Measurements from ENCODE around the gene CAPN2.
A peak's percentile ranks its signal among the peaks of the same experiment; 100 is the strongest.

CAPN2 gene

DNA sequence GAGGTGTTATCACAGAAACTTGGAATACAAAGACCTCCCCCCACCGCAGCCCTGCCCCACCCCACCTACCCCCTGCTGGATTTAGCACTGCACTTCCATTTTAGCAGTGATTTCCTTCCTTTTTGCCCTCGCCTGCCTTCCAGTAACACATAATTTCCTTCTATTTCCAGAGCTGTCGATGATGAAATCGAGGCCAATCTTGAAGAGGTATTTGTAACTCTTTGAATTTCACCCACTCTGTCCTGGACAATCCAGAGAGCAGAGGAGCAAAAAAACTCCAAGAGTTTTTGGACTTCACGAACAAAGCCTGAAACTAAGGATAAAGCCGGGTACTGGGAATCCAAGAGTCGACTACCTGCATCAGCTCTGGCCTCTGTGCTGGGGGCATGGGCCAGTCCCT lies 49.1 kb downstream of the CAPN2 start:
- DNase-seq (ENCODE audit: low read depth): no peak

DNA sequence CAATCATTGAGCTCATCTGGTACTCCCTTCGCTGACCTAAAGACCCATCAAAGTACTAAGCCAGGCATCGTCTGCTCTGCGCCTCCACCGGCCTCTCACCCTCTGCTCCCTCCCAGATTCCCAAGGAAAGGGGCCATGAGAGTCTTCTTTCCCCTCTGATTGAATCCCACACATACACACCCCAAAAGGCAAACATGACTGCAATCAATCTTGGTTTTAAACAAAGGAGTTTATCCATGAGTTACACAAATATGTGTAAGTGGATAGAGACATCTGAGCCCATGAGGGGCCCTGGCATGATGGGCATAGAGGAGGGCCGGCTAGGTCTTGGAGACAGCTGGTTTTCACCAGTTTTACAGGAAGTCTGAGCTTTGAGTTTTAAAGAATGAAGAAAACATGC lies 50.9 kb downstream of the CAPN2 start:
- no peak for DNase-seq (ENCODE audit: low read depth)

DNA sequence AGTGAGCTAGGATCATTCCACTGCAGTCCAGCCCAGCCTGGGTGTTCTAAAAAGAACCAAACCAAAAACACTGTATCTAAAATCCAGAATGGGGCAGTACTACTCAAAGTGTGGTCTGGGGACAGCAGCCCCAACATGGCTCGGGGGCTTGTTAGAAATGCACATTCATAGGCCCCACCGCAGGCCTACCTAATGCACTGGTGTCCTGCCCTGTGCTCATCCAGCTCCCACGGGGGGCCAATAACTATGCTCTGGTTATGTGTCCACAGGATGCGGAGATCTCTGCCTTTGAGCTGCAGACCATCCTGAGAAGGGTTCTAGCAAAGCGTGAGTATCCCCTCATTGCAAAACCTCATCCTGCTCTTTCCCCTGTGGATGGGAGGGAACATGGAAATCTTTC lies 51.5 kb downstream of the CAPN2 start:
- no peak for DNase-seq (ENCODE audit: low read depth)

DNA sequence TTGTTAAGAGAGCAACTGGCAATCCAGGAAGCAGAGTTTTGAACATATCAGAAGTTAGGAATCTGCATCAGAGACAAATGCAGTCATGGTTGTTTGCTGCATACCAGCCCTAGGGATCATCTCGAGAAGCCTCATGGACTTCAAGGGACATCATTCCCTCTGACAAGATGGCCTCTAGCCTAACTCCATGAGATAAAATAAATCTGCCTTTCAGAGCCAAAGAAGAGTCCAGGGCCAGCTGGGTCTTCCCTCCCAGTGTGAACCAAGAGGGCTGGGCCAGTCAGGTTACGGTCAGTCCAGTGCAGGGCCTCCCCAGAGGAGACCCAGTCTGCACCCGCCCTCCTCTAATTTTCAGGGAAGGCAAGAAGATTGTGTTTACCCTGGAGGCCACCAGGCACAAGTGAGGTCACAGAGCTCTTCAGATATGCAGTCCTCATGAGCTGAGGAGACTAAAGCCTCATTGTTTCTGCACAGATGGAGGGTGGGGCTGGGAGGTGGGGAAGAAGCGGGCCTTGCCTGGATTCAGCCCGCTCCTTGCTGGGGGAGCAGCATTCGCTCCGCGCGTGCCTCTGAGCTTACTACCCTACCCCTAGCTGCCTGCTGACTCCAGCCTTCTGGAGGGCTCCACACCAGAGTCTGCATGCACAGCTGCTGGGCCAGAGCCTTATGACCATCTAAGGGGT lies 52.8 kb downstream of the CAPN2 start:
- no peak for DNase-seq (ENCODE audit: low read depth)

DNA sequence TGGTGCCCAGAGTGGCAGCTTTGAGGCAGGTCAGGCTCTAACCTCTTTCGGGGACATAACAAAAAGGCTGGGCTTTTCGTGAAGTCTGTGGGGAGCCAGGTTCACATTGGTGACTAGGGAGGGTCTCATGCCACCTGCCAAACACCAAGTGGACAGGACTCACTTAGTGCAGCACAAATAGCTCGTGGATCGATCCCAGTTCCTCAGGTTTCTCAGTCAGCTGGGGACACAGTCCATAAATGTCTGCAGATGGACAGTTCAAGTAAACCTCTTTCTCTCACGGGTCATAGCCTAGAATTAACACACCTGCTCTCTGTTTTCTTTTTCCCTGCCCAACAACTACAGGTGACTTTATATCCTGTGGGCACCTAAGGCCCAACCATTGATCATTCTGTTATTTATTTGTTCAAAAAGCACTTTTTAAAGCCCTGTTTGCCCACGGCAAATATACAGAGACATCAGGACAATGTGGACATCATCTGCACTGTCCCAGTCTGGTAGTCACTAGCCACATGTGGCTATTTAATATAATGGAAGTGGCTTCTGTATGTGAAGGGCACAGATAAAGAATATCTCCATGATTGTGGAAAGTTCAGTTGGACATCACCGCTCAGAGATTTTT lies 53.5 kb downstream of the CAPN2 start:
- no peak for DNase-seq (ENCODE audit: low read depth)

DNA sequence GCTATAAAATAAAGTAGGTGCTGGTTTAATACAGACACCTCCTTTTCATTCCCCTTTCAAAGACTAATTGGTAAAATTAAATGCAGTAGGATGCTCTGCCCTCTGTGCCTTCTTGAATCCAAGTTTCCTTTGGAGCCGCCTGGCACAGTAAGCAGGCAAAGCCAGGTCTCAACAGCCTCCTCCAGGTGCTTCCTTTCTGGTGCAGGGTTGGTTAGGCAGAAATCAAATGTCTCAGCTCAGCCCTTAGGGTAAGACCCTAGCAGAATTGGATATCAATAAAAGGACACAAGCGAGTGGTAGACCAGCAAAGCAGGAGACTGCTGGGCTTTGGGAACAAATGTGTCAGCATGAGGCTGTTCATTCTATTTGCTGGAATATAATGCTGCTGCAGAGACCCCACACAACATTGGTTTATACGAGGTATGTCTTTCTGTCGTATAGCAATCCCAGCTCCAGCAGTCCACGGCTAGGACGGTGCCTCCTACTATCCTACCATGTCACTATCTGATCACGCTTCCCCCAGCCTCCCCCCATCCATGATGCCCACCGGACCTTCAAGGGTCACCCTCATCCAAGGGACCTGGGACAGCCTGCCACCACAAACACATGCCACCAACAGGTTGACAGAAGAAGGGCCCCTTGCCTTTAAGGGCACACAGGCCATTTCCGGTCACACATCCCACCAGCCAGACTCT lies 58.4 kb downstream of the CAPN2 start:
- DNase-seq (ENCODE audit: low read depth): no peak

DNA sequence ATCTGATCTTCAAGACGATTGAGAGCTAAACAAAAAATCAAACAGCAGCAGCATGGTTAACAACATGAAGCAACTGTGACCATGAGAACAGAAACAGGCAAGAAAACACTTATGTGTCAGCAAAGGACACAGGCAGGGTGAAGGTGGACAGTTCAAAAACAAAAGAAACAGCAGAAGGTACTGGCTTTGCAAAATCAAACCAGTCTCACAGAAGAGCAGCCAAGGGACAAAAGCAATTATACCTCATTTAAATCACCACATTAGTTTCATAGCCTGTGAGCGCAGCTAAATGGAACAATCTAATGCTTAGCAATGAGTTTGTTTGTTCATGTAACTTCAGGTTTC lies 59.1 kb downstream of the CAPN2 start:
- DNase-seq (ENCODE audit: low read depth): no peak

DNA sequence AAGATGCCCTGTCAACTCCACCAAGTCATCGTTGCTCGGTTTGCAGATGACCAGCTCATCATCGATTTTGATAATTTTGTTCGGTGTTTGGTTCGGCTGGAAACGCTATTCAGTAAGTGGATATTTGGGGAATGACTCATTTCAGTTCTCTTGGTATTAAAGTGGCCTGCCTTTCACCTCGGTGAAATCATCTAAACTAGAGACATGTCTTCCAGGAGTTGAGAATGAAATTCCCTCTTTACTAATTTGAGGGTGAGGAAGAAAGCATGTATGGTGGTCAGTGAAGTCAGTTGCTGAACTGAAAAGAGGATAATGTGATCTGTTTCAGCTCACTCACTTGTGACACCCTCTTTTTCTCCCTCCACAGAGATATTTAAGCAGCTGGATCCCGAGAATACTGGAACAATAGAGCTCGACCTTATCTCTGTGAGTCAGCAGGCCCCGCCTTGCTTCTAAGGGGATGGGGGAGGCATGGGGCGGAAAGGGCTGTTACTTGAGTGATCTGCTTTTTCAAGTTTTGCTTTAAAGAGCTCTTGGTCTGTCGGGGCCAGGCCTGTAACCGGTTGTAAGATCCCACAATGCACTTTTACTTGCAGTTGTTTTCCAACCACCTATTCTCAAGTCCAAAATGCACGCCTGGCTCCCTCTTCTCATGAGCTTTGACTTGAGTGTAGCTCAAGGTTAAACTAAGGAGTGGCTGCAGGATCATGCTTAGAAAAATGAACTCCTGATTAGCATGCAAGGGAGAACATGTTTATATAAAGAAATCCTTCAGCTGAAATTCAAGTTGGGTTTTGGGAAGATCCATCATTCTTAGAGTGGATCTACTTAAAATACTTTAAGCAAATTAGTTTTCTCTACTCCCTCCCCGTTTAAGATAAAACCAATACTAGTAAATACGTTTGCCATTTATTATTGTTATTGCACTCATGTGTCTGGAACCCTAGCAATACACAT lies 59.8 kb downstream of the CAPN2 start:
- no peak for DNase-seq (ENCODE audit: low read depth)

DNA sequence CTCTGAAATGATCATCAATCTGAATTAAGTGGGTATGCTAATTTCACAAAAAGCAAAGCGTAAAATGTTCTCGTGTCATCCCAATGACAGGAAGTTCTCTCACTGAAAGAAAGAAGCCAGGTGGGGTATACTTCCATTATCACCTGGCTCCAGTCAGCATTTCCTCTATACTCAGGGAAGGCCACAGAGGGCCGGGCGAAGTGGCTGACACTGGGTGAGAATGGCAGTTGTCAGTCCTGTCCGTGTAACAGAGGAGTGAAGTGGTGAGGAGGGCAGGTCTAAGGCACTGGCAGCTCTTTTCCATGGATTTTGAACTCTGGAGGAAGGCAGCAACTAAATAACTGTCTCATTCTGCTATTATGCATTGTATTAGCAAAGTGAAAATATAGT lies 60.4 kb downstream of the CAPN2 start:
- DNase-seq (ENCODE audit: low read depth): no peak

DNA sequence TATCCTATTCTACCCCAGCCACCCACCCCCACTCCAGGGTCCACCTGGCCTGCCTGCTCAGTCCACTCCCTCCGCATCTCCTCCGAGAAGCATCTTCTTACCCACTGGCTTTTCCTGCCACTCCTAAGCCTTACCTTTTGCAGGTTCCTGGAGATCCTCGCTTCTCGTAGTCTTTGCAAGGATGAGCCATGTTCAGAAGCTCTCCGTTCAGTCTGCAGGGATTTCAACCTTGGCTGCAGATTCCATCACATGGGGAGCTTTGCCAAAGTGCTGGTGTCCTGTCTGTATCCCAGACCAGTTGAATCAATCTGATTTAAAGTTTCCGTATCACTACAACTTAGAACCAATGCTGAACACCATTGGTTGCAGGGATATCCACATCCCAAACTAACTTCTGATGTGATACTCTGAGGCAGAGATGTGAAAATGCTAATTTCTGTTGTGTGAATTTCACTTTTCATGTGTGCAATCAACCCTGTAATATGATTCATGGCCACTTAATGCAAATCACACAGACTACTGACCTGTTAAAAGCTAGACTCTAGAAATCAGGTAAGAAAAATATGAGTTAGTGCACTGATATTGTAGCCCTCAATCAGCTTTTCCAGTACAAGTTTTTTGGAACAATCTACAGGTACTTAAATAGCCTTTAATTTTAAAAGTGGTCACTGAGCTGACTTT lies 61.9 kb downstream of the CAPN2 start:
- DNase-seq (ENCODE audit: low read depth): no peak

DNA sequence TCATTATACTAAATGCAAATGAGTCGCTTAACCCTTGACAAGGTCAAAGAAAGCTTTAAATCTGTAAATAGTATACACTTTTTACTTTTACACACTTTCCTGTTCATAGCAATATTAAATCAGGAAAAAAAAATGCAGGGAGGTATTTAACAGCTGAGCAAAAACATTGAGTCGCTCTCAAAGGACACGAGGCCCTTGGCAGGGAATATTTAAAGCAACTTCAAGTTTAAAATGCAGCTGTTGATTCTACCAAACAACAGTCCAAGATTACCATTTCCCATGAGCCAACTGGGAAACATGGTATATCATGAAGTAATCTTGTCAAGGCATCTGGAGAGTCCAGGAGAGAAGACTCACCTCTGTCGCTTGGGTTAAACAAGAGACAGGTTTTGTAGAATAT lies 62.7 kb downstream of the CAPN2 start:
- no peak for DNase-seq (ENCODE audit: low read depth)

DNA sequence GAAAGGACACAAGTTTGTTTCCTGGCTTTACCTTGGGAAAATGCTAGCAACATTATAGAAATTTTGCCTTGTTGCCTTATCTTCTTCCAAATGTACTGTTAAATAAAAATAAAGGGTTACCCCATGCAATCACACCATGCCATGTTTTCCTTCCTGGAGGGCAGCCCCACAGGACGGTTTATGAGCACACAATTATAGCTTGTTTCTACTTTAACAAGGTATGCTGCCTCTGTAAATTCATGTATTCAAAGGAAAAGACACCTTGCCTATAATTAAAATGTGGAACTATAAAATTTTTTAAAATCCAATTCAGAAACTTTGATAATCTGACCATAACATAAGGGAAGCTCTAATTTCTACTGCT lies 63.4 kb downstream of the CAPN2 start:
- no peak for DNase-seq (ENCODE audit: low read depth)

DNA sequence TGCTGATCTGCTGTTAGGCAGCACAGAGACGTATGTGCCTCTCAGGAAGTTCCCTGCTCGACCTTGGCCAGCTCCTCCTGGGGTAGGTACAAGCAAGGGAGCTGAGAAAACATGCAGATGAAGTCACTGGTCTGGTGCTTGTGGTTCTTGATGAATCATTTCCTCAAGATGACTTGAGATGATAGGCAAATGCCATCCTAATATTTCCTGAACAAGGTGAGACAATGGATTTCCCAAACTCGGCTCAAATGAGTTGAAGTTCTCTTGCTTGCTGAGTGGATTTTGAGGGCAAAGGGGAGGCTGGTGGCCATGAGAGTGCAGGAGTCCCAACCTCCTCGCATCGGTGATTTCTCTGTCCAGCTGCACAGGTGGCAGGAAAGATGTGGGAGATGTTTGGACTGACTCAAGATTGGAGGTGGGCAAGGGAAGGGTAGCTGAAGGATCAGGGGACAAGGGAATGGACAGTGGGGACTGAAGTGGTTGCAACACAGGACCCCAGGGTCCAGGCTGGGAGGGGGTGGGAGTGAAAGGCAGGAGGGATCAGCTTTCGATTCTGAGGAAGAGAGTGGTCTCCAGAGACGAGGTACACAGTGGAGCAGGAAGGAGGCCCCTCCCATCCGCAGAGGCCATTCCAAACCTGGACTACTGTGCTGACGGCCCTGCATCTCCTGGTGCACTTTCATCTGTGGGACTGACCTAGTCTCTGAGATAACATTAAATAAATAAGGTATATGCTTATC lies 63.9 kb downstream of the CAPN2 start:
- DNase-seq (ENCODE audit: low read depth): peak; percentile 35

DNA sequence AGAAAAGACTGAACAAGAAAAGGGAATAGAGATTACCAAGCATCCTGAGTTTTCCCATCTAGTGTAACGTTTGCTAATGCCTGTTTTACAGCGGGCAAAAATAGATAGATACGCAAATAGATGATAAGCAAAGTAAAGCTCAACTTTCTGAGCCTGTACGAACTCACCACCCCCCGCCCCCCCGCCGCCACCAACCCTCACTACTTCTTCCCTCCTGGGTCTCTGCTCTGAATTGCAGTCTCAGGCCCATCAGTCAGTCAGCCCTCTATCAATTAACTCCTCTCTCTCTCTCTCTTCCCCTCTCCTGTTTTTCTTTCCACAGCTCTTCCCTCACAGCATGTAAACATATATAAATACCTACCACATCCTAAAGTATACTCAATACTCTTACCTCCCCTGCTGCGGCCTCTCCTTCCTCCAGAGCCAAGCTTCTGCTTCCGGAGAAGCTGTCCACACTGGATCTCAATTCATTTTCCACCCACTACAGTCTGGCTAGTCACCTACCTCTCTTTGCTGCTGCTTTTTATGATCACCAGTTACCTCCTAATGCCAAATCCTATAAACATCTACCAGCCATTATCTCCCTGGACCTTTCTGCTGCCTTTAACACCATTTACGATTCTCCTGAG lies 64.6 kb downstream of the CAPN2 start:
- DNase-seq (ENCODE audit: low read depth): no peak

DNA sequence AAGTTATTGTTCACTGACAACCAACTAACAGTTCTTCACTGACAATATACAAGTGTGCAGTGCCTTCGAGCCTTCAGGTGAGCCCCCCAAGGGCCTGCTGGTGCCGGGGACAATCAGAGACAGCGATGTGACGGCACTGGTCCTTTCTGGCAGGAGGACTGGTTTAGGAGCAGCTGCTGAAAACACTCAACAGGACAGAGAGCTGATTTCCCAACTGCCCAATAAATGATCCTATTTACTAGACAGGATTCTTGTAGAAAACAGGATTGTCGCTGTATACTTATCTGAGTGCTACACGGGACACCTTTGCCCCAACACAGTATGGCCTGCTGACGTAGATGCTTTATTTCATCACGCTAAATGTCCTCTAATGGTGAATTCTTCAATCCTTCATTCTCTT lies 68.0 kb downstream of the CAPN2 start:
- no peak for DNase-seq (ENCODE audit: low read depth)

DNA sequence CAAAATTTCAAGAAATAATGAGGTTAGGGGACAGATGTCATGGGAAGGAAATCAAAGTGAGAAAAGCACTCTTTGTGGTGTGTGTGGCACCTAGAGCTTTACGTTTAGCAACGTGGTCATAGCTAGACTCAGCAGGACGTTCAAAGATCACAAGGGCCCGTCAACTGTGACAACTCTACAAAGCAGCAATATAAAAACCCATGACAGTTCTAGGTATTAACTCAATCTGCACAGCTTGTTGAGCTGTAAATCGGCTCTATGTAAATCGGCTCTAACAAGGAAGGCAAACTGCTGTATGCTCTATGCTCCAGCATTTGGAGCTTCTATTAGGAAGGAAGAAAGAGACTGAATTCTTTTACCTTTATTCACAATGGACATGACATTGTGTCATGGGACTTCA lies 68.6 kb downstream of the CAPN2 start:
- no peak for DNase-seq (ENCODE audit: low read depth)

DNA sequence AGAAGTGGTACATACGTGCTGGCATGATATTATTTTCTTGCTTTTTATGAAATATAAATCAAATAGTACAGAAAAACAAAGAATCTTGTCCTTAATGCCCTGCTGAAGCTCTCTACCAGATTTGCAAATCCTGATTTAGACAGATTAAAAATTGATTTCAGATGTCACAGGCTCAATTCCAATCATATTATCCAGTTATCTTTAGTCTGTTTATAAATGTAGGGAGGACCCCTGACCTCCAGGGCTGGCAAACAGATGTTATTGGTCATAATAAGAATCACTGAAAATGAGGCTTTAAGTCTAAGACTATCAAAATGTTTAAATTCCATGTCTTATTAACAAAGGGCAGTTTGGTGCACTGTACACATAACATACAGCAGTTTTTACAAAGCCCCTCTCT lies 71.3 kb downstream of the CAPN2 start:
- DNase-seq (ENCODE audit: low read depth): no peak

DNA sequence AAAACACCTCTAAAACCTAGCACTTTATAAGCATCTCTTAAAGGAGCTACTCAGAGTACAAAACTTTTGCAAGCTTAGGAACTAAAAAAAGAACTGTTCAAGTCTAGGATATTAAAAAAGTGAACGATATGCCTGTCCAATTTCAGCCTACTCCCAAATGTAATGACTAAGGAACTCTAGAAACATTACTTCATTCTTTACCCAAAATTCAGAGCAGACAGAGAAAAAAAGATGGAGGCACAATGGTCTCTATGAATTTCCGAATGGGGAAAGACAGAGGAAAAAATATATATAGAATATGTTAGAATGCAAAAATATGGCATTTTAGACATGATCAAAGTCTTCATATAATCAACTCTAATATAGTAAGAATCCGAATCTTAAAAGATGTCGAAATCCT lies 72.2 kb downstream of the CAPN2 start:
- DNase-seq (ENCODE audit: low read depth): no peak

DNA sequence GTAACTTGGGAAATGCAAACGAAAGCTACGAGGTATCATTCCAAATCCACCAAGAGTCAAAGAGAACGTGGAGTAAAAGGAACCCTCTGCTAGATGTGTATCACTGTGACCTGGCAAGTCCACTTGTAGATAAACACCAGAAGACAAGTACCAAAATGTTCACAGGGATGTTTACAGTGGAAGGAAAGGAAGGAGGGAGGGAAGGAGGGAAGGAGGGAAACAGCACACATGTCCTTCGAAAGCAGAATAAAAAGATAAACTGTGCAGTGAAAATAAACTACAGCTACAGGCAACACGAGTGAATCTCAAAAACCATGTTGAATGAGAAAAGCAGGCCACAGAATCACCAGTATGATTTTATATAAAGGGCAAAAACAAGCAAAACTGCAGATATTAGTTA lies 73.5 kb downstream of the CAPN2 start:
- DNase-seq (ENCODE audit: low read depth): no peak

DNA sequence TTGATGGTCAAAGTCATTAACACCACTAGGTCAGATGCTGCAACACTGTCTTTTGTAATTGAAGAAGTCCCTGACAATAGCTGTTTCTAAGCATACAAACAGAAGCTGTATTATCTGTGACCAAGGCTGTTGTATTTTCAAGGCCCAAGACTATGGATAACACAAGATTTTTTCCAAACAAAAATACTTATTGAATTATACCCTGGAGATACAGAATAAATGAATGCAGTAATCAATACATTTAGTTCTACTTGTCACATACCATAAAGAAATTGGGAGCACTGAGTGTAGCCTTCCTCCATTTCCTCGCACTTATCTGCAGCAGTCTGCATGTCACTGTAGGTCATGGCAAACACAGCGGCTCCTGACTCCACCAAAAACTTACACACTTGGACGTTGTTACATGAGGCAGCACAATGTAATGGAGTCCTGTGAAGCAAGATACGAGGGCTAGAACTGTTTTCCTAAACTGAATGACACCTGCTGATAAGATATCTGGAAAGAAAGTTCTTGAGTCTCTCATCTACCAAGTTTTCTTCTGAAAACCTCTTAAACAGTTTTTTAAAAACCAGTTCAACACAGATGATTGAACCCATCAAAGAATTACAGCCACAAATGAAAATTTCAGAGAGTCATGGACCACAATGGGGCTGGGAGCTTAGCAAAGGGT lies 76.5 kb downstream of the CAPN2 start:
- no peak for DNase-seq (ENCODE audit: low read depth)

Data from T-helper 22 cell (primary cell).